Activated CD4-positive, alpha-beta T cell treated with anti-CD3 and anti-CD28 coated beads, Interleukin-2, amount 50 U/mL, for 48 hours (primary cell): ENCODE data around the gene KDM4B.

Source experiments
- DNase-seq, 2 experiments: peaks; one replicate each; pipeline ENCODE4 v3.0.0-alpha.2; 2020

The KDM4B gene

DNA sequence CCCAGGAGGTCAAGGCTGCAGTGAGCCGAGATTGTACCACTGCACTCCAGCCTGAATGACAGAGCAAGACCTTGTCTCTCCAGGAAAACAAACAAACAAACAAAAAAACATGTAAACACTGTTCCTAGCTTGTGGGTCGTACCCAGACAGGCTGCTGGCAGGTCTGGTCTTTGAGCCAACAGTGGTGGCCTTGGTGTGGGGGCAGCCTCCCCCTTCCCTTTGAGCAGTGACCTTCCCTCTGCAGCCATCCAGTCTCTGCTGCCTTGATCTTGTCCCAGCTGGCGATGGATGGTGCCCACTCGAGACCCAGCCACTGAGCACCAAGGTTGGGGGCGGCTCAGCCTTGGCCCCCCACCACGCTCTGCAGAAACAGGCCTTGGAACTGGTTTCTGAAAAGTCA lies 143.3 kb downstream of the KDM4B start:
- no peak for DNase-seq

DNA sequence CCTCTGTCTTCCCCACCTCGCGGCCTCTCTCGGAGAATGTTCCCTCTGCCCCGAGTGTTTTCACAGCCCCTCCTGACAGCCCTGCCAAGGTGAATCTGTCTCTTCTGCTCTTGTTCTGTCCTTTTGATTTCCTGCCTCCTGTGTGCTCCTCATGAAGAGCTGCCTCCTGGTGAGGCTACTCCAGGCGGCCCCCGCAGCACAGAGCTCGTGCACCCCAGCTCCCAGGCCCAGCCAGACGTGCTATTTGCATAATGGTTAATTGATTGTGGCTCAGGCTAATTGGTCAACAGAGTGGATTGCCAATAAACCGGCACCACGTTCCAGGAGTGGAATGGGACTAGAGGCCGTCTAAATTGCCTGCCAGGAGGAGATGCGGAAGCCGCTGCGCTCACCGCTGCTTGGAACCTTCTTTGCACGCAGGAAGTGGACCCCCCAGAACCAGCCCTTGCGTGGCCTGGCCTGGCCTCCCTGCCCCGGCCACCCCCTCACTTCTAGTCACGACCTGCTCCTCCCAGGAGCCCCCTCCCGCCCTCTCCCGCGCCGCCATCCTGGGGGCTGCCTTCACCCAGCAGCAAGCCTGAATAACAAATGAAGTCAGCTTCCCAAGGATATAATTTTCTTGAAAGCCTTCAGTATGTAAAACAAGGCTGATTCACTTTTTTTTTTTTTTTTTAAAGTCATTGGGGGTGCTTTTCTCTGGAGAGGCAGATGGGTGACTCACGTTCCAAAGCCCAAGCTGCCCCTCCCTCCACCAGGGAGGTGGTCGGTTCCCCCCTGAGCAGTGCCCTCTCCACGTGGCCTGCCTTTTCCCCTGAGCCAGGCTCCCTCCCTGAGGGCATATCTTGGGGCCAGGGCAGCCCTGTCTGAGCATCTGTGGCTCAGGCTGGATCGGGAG lies 144.0 kb downstream of the KDM4B start:
- DNase-seq, result no peak

DNA sequence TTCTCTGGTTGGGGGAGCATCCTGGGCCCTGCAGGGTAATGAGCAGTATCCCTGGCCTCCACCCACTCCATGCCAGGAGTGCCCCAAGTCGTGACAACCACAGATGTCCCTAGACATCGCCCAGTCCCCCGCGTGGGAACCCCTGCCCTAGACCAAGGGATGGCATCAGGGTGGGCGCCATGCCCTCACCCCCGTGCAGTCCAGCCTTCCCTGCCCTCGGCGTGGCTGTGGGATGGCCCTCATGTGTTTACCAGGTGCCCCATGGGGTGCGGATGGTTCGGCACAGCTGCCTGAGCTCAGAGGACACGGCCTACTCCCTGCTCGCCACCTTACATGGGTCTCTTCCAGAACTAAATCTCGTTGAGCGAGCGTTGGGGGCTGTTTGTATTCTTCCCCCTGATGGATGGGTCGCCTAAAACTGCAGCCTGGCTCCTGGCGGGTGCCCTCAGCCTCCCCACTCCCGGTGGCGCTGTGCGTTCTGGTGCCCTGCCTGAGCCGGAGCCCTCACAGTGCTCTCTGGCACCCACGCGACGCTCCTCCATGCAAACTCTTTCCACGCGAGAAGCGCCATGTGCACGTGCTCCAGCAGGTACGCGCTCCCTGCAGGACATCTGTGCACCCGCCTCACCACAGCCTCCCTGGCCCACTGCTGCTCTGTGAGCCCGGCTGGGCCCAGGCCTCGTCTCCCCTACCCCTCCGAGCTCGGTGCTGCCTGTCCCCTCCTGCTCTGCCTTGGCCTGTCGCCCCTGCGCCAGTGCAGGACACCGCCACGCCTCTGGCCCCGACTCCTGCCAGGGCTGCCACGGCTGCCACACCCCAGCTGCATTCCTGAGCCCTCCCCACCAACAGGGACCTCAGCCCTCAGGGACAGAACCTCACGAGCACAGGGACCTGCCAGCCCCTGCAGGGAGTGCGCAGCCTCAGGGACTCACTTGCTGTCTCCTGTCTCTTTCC lies 145.0 kb downstream of the KDM4B start:
- DNase-seq, result no peak

DNA sequence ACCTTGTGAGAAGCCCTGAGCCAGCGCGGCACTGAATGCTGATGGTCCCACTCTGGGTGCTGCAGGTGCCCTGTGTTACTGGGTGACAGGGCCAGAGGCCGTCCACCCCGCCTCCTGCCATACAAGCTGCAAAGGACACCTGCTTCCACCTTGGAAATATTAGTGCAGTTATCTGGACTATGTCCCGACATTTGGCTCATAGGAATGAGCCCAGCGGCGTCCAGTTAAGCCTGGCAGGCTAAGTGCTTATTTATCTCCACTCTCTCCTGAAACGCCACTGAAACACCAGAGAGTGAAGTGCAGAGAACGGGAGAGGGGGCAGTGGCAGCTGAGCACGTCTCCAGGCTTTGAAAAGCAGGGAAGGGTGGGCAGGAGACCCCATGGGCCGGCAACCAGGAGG lies 145.8 kb downstream of the KDM4B start:
- no peak for DNase-seq

DNA sequence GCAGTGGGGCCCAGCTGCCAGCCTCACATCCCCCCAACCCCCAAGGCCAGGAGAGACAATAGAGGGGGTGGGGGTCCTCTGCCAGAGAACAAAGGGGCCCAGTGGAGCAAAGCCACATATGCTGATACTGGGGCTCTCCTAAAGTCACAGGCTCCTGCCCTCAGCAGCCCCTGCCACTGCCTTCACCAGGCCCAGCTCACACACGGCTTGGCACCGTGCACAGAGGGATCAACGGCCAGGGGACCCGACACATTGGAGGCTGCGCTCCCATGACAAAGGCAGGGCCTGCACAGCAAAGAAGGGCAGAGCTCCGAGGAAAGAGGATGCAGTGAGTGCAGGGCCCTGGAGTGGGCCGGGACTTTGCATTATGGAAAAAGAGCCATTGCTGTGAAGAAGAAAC lies 146.4 kb downstream of the KDM4B start:
- no peak for DNase-seq

DNA sequence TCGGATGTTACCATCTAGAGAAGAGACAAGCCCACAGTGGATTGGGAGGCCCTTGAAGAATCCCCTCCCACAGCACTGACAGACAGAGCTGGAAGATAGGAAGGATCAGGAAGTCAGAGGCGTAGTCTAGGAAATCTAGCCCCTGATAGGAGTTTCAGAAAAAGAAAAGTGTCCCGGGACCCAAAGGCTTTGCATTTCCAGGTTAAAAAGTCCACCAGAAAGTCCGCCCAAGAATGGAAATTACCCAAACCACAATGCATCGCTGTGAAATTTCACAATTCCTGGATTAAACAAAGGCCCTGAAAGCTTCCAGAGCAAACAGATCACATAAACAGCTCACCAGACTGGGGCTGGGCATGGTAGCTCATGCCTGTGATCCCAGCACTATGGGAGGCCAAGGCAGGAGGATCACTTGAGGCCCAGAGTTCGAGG lies 146.9 kb downstream of the KDM4B start:
- no peak for DNase-seq

DNA sequence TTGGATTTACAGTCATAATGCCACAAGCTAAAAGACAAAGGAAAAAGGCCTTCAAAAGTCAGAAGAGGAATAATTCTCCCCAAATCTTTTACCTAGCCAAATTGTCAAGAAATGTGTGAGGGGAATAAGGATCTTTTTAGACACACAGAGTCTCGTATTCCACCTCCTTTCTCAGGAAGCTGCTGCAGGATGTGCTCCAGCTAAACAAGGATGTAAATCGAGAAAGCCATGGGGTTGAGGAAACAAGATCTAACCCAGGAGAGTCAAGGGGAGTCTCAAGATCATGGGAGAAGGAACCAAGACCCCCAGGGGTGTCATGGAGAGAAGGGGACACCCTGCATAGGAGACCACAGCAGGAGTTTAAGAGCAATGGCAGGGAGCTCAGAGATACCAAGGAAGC lies 147.4 kb downstream of the KDM4B start:
- no peak for DNase-seq

DNA sequence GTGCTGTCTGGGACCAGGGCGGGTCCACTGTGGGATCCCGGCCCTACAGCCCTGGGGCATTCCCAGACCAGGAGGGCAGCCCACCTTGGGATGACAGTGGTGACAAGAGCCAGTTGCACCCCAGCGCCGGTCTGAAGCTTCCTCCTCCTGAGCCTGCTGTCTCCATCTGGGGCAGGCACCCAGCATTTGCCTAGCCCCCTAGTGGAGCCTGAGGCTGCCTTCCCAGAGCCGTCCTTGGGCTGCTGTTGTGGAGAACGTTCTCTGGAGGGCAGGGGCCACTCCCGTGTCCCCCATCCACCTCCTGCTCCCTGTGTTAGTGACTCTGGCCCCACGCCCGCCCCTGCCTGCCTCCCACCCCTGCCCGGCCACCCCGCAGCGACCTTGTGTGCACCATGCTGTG lies 148.5 kb downstream of the KDM4B start:
- no peak for DNase-seq

DNA sequence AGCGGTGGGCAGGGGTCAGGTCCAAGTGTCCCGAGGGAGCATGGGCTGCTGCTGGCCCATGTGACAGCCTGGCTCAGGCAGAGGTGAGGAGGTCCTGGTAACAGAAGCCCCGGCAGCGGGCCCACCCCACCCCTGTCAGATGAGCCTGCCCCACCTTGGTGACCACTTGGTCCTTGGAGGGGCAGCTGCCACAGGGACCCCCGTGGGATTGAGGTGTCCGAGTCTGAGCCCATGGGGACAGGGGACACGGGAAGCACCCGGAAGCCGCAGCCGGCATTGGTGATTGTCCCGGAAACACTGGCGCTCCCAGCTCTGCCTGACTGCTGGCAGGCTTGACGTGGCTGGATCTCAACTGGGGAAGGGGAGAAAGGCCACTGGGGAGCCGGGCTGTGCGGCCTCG lies 149.1 kb downstream of the KDM4B start:
- no peak for DNase-seq

DNA sequence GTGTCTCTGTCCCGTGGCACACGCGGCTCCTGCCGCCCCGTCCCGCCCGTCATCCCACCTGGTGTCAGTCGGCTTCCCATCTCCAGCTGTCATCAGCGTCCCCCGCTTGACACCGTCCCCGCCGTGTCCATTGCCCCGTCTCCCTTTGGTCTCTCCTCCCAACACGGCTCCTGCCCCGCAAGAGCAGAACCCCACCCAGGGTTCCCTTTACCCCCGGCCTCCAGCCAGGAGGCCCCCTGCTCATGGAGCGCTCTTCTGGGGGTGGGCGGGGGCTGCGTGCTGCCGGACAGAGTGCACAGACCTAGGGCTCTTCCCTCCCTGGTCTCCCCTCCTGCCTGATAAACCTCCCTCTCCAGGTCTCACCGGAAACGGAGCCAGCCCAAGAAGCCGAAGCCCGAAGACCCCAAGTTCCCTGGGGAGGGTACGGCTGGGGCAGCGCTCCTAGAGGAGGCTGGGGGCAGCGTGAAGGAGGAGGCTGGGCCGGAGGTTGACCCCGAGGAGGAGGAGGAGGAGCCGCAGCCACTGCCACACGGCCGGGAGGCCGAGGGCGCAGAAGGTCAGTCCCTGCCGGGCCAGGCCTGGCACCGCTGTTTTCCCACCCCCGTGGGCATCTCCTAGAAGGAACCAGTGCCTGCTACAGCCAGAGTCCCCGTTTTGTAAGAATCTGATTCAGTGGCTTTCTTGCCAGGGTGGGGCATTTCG lies 150.5 kb downstream of the KDM4B start:
- no peak for DNase-seq

DNA sequence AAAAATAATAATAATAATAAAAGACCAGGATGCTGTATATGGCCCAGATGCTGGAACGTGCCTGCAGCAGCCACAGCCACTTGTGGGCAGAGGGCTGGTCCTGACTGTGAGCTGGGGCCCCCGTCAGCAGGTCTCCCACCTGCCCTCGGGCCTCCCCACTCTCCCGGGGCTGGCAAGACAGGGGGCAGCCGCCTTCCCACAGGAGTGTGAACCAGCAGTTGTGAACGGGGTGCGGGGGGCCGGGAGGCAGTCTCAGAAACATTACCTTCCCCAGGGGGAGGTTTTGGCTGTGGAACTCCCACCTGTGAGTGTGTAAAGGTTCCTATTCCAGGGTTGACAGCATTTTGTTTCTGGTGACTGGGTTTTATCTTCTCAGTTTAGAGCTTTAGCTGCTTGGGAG lies 151.4 kb downstream of the KDM4B start:
- DNase-seq, result no peak

DNA sequence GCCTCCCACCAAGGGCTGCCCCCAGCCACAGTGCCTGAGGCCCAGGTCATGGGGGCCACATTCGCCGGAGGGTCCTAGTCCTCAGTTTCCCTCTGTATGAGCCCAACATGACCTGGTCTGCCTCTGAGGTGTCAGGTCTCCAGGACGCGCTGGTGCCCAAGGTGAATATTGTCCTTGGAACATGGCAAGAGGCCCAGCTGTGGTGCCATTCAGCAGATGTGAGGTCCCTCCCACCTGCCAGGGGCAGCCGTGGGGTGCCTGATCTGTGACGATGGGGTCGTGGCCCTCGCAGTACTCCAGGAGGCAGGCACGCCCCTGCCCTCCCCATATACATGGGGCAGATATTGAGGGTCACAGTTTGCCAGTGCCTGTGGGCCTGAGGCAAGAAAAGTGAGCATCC lies 151.9 kb downstream of the KDM4B start:
- no peak for DNase-seq

DNA sequence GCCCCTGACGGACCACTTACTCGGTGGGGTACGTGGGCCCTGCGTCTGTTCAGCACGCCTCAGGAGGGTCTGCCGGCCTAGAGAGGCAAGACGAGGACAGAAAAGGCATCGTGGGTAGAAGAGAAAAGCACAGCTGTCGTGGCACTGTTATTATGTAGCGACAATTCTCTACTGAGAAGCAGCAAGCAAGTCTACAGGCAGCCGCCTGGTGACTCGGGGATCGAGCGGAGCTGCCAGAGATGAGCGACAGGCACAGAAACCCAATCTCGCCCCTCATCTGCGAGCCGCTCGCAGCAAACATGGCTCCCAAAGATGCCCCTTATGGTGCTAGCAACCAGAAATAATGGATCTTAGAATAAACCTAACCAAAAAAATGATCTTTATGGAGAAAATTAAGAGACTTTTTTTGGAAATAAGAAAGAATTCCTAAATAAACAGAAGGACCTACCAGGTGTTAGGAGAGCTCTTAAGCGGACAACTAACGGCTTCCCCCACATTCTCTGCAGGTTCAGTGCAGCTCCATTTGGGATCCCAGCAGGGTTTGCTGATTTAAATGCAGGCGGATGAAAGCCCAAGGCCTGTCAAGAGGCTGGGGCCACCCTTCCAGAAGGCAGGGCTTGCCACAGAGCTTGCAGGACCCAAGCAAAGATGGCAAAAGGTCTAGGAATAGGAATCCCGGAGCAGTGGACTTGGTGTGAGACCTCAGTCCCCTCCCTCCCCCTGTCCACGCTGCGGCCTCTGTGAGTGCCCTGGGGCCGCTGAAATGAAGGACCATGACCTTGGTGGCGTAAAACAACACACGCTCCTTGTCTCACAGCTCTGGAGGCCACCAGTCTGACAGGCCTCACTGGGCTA lies 152.6 kb downstream of the KDM4B start:
- DNase-seq, result no peak

DNA sequence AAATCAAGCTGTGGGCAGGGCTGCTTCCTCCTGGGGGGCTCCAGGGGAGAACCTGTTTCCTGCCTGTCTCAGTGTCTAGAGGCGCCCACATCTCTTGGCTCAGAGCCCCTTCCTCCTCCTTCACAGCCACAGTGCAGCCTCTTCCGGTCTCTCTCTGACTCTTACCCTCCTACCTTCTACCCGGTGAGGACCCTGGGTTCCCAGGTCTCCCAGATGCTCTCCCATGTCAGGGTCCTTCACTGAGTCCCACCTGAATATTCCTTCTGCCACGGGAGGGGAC lies 153.1 kb downstream of the KDM4B start:
- no peak for DNase-seq

DNA sequence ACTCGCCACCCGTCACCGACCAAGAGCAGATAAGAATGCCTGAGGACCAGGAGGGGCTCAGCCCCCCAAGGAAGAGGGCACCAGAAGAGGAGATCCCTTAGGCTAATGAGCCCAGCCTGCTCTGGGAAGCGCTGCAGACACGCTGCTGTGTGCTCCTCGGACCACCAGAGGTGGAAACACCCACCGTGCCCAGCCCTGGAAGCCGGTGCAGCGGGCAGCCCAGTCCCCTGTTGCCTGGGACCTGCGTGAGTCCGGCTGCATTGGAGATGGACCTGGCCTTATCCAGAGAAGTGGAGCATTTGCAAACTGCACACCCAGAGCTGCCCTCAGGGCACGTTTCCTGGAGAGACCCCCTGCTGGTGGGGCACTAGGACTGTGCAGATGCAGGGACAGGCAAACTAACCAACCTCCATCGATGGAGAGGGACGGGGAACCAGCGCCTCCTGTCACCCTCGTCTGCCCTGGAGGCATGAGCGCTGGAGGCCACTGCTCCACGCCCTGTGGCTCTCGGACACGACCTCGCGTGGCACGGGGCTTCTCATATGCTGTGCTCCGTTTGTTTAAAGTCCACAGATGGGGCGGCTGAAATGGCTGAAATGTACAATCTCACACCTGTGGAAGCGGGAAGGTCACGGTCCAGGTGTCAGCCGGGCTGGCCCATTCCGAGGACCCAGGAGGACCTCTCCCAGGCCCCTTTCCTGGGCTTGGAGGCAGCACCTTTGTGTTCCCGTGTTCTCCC lies 153.9 kb downstream of the KDM4B start:
- no peak for DNase-seq

DNA sequence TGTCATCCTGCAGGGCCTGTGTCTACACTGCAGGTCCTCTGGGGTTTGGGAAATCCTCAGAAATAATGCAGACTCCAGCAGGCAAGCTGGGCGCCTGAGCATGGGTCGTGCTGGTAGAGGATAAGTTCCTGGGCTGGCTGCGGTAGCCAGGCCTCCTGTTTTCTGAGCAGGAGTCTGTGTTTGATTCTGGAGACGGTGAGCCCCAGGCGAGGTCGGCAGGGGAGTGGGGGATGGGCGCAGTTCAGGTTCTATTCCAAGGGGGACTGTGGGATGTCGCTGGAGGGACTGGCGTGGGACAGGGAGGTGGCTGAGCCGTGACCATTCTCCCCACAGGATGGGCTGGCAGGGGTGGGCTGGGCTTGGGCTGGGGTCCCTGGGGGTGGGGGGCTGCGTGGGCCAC lies 154.7 kb downstream of the KDM4B start:
- no peak for DNase-seq

DNA sequence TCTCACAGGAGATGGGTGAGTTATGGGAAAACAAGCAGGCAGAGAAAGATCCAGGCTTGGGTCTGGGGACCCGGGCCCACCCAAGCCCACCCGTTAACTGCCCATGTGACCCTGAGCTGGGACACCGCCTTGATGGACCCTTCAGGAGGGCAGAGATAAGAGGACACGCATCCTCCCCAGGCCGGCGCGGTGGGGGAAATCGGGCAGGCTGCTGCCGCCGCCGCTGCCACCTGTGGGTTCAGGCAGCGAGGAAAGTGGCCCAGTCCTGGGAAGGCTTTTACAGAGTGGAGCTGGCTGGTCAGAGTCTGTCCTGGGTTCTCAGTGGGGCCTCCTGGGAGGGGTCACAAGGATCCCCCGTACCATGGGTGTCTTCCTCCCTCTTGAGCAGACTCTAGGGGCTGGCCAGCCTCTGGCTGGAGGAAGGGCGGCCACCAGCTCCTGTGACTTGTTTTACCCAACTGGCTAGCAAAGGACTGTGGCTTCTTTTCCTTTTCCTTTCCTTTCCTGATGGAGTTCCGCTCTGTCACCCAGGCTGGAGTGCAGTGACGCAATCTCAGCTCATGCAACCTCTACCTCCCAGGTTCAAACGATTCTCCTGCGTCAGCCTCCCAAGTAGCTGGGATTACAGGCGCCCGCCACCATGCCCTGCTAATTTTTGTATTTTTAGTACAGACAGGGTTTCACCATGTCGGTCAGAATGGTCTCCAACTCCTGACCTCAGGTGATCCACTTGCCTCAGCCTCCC lies 155.4 kb downstream of the KDM4B start:
- DNase-seq, result no peak

DNA sequence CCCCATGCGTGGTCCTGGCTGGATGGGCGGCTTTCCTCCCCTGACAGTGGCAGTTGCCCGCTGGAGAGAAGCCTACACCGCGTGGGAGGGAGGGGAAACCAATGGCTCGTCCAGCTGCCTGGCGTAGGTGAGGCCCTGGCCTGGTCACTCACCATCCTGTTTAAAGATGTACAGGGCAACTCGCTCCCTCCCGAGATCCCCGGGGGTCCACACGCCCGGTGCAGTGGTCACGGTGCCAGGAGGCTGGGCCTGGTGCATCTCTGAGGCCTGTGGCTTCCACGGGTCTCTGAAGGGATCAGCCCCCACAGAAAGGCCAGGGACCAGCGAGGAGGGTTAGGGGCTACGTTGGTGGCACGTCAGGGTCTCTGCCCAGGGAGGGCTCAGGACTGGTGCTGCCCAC lies 156.5 kb downstream of the KDM4B start:
- DNase-seq, result no peak

DNA sequence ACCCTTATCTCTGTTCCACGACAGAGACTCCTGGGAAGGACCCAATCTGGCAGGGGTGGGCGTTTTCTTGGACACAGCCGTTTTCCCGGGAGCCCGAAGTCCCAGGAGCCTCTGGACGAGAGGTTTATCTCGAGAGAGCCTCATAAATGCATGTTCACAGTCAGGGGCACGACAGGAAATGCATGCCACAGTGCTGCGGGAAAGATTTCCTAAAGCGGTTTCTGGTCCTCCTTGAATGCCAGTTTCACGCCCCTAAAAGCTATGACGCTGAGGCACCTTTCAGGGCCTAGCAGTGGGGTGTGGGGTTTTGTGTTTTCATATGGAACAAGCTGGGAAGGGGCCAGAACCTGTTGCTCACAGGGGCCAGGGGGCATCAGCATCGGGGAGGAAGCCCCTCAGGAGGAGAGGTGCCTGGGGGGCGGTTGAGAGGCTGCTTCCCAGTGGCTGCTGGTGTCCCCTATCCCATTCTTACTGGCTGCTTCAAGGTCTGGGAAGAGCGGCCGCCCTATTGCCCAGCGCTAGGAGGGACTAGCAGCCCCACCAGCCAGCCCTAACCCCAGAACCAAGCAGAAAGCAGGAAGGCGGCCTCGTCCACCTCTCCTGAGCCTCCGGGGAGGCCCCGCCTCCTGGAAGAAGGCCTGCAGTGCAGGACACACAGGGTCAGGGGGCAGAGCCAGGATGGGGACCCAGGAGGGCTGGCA lies 157.0 kb downstream of the KDM4B start:
- DNase-seq, result no peak

DNA sequence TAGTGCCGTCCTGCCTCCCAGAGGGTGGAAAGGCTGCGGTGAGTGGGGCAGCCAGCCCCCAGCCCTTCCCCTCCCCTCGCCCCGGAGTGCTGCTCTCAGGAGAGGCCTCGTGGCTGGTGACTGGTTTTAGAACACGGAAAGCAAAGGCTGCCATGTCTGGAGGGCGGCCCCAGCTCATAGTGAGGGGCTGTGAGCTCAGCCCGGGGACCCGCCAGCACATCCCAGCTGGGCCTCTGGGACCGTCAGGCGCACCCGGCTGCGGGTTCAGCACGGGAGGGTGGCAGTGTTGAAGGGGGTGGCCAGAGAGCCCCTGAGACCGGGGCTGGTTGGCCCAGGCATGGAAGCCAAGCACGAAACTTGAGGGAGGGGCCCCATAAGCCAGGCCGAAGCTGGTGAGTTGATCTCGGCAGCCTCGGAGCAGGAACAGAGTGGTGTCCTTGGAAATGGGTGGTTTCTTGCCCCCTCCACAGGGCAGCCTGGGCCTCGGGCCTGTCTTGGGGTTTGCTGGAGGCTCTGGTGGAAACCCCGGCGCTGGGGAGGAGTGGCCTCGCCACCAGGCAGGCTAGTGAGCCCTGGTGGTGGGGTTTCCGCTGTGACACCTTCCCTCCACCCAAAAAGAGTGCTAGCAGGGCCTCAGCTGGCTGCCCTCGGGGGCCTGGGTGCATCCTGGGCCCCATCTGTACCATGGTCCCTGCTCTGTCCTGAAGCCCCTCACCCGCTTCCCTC lies 157.7 kb downstream of the KDM4B start:
- no peak for DNase-seq
